ENCODE results near the gene ISCA1.

The ISCA1 gene

DNA sequence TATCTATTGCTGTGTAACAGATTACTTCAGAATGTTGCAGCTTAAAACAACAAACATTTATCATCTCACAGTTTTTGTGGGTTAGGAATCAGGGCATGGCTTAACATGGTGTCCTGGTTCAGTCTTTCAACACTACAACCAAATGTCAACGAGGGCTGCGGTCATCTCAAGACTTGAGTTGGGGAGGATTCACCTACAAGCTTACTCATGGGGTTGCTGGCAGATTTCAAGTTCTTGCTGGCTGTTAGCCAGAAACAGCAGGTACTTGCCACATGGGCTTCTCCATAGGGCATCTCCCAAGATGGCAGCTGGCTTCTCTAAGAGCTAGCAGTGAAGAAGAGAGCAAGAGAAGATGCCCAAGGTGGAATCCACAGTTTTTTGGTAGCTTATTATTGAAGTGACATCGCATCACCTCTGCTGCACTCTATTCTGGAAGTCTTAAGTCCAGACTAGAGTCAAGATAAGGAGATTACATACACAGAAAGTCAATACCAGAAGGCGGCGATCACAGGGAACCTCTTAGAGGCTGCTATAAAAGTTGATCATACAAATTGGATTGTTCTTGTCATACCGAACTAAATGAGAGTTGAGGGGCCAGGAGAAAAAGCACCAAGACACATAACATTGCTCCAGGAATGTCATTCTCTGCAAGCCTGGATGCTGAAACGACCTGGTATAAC is 65.1 kb downstream of the ISCA1 start:
- DNase-seq = no peak

Measured in hematopoietic multipotent progenitor cell treated with erythropoietin and hydrocortisone succinate and interleukin-3 and kit ligand, for 4 days (in vitro differentiated cells).